ENCODE results near the gene SAMD5.

The SAMD5 gene

GRCh38 chr6:147508042-147508865 is at the start of gene SAMD5:
SAMD5 (plus strand) TSS chr6:147508690; CDS start chr6:147508929, 239 bp downstream.
- DNase-seq, result no peak

DNA sequence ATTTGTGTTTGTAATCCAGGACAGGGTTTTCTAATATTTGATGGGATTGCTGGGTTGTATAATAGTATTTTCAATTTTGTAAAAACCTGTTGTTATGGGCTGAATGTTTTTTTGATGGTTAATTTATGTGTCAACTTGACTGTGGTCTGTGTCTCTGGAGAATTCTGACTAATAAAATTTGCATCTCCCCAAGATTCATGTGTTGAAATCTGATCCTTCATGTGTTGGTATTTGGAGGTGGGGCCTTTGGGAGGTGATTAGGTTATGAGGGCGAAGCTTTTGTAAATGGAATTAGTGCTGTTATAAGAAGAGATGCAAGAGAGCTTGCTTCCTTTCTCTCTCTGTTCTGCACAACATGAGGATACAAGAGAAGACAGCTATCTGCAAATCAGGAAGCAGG is 48.7 kb upstream of the SAMD5 start:
- DNase-seq, result no peak

- no peak for DNase-seq
Measured at GRCh38 chr6:147463651-147464050, 44.8 kb upstream of the SAMD5 start.

GRCh38 chr6:147467428-147467827 is 41.1 kb upstream of the SAMD5 start:
- DNase-seq, result no peak

- no peak for DNase-seq
Measured at GRCh38 chr6:147467886-147468285, 40.6 kb upstream of the SAMD5 start.

DNA sequence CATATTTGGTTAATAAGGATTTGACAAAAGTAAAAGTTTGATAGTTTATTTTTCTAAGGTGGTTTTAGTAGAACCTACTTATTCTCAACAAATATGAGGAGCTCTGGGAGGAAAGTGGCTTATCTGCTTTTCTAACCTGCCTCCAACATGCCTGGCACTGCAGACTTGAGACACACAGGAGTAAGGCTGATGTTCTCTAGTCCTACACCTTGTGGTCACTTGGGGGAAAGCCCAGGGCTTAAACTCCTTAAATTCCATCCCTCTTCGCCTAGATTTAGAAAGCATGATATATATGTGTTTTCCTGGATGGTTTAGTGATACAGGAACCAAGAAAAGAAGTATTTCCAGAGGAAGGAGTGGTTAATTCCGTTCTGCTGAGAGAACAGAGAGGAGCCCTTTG is 39.9 kb upstream of the SAMD5 start:
- no peak for DNase-seq

- no peak for DNase-seq
Measured at GRCh38 chr6:147479857-147480256, 28.6 kb upstream of the SAMD5 start.

DNA sequence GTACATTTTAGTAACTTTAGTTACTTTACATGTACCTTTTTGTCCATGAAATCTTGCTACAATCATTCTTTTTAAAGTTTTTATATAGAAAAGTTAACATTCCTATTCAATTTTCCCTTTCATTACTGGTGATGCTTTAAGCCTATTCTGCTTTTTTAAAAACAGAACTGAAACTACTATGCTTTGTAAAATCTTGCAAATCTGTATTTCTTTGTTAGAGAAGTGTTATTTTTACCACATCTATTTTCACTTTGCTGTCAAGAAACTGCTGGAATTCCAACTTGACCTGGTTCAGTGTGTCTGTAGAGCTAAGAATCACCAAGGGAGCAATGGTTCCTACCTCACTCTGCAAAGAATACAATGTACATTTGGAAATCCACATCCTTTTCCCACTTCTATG is 21.8 kb upstream of the SAMD5 start:
- DNase-seq, result no peak

DNA sequence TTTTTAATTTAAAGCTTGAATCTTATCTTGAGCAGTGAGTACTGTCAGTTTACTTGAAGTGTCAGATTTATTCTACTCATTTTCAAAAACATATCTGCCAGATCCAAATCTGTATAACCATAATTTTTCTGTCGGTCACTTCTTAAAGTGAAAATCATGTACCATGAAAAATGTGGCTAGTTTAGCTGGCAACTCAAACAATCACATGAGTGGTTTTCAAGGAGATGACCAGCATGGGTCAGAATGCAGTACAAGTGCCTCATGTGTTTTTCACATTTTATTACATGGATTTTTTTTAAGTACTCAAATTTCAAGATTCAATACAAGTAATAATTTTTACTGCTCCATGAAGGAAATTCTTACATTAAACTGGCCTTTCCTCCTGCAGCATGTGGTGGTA is 11.0 kb upstream of the SAMD5 start:
- DNase-seq, result no peak

DNA sequence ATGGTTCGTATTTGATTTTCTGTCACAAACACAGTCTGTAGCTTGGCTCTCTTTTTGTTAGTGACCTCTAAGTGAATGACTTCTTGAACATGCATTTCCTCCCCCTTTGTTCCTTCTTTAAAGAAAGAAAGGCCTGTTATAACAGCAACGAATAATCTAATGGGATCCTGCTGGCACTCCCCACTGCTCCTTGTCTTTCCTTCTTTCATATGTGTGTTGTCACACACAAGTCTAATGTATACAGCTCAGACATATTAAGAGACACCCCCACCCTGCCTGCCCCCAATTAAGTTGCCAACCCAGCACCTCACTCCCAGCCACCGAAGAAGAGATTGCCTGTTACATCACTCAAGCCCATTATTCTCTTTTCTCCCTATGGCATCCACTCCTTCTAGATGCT is 4.9 kb upstream of the SAMD5 start:
- no peak for DNase-seq

- no peak for DNase-seq
Measured at GRCh38 chr6:147504848-147505247, 3.6 kb upstream of the SAMD5 start.

DNA sequence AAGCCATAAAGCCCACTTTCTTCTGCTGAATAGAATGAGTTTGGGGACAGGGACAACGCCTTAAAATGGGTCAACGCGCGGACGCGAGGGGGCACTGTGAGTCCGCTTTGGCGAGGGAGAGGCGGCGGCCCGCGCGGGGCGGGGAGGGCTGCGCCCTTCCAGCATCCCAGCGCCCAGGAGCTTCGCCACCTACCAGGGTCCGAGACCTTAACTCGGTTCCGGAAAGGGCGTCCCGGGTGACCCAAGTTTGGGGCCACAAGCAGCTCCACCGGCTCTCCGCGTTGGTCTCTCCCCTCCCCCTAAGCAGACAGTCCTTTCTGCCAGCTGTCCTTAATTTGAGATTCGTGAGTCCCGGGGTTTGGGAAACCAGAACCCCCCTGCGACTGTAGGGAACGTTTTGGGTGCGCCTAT is 1.8 kb upstream of the SAMD5 start:
- no peak for DNase-seq

GRCh38 chr6:147507162-147508041 is 1.1 kb upstream of the SAMD5 start:
- DNase-seq, result no peak

GRCh38 chr6:147508866-147509608 is 547 bp downstream of the SAMD5 start:
- DNase-seq, result no peak

DNA sequence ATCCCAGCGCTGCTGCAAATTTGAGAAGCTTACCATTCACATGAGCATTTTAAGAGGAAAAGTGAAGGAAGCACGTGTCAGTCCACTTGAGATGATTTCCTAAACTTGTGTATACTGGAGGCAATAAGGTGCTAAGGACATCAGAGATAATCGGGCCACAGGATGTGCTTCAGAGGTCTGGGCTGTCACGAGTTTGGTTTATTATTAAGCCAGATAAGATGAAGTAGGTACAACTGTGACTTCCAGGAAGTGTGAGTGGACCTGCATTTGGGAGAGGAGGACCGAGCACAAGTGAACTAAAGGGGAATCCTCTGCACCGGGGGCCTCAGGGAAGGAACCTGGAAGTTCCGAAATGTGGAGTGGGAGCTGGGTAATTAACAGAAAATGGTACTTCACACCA is 1.4 kb downstream of the SAMD5 start:
- no peak for DNase-seq

- no peak for DNase-seq
Measured at GRCh38 chr6:147510929-147511590, 2.6 kb downstream of the SAMD5 start.

GRCh38 chr6:147514831-147515230 is 6.3 kb downstream of the SAMD5 start:
- no peak for DNase-seq

GRCh38 chr6:147515327-147515726 is 6.8 kb downstream of the SAMD5 start:
- DNase-seq, result no peak

- no peak for DNase-seq
Measured at GRCh38 chr6:147522597-147522996, 14.1 kb downstream of the SAMD5 start.

DNA sequence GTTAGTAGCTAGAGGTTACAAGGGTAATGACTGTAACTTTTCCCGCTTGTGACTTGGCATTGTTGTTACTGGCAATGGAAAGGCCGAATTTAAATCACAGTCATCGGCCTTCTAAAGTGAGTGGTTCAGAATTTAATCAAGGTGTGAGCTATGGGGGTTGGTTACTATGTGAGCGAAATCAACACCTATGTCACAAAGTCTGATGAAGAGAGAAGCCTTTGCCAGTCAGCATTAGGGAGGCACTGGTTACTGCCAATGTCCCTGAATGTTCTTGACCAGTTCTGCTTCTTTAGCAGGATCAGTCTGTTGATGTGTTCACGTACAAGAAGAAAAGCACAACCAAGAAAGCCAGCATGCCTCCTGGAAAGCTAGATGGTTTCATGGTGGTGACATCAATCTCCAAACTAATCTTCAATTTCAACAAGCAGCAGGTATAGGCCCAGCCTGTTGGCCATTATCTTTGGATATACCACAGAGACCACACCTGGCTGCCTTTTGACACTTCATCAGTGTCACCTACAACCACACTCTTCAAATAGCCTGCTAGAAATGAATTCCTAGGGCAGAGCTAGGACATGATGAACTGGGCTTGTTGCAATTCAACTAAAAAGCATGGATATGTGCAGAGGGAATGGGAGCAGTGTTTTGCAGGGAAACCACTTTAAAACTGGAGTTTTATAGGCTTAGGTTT is 17.2 kb downstream of the SAMD5 start:
- DNase-seq, result no peak

- DNase-seq, result no peak
Measured at GRCh38 chr6:147527197-147527596, 18.7 kb downstream of the SAMD5 start.

- DNase-seq, result no peak
Measured at GRCh38 chr6:147528511-147529145, 20.1 kb downstream of the SAMD5 start.
